Transverse colon (tissue), 4 donors: ENCODE measurements around the gene STAC2.

ENCODE experiments used
- EP300 ChIP-seq: sonication (generic); formaldehyde crosslinking; IDR thresholded peaks from one replicate; pipeline ENCODE4 v1.6.1; 2017; ENCODE audit warnings: antibody characterized with exemption, low read depth
- POLR2A ChIP-seq: fragments of 450-650 bp; IDR thresholded peaks from one replicate; pipeline ENCODE4 v1.6.1; 2016; ENCODE audit warnings: antibody characterized with exemption, mild to moderate bottlenecking, moderate library complexity
- POLR2AphosphoS5 ChIP-seq, 3 donors: sonication (generic); formaldehyde crosslinking; IDR thresholded peaks; one replicate each; pipeline ENCODE4 v1.6.1; 2016; ENCODE audit warnings: antibody characterized with exemption in 3 of 3
- TF ChIP-seq, protein P1 (sequence below), 5 experiments: fragments of 200-600 bp in 3 of 5; fragments of 450-650 bp in 2 of 5; sonication (generic) in 3 of 5; IDR thresholded peaks; 1 replicate in 2 of 5; 2 replicates in 3 of 5; pipeline ENCODE4 v1.5.1; 2016 to 2017; ENCODE audit warnings: antibody characterized with exemption in 5 of 5, inconsistent platforms in 3 of 5, mild to moderate bottlenecking in 2 of 5, moderate library complexity in 1 of 5

DNA sequence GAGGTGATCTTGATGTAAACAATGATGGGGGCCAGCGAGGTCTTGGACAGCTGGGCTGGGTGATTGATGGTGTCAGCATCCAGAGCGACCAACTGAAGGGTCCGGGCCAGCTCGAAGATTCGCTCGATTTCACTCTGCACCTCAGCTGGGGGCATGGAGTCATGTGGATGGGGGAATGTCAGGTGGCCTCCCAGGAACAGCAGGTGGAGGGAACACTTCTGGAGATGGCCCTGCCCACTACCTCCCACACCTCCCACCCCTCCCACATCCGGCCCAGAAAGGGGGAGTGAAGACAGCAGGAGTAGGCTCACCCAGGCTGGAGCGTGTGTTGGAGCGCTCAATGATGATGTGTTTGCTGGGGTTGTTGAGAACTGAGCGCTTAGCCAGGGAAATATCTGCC lies 42.0 kb downstream of the STAC2 start:
- TF ChIP-seq EP300 (no peak), POLR2A (no peak), POLR2AphosphoS5 (IDR thresholded peaks at IDR 0.05) (no peak)
- TF ChIP-seq, protein P1, sequence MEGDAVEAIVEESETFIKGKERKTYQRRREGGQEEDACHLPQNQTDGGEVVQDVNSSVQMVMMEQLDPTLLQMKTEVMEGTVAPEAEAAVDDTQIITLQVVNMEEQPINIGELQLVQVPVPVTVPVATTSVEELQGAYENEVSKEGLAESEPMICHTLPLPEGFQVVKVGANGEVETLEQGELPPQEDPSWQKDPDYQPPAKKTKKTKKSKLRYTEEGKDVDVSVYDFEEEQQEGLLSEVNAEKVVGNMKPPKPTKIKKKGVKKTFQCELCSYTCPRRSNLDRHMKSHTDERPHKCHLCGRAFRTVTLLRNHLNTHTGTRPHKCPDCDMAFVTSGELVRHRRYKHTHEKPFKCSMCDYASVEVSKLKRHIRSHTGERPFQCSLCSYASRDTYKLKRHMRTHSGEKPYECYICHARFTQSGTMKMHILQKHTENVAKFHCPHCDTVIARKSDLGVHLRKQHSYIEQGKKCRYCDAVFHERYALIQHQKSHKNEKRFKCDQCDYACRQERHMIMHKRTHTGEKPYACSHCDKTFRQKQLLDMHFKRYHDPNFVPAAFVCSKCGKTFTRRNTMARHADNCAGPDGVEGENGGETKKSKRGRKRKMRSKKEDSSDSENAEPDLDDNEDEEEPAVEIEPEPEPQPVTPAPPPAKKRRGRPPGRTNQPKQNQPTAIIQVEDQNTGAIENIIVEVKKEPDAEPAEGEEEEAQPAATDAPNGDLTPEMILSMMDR (IDR thresholded peaks at IDR 0.05) = no peak
